Activated T-cell treated with anti-CD3 and anti-CD28 coated beads for 24 hours (primary cell): ENCODE measurements around the gene FNIP2.
"Not testable (repeated sequence)": the region's sequence is repeated elsewhere in the genome, so short reads cannot be mapped to it uniquely, and the experiment has no call there.

Experiments
- DNase-seq: peaks from one replicate; pipeline ENCODE4 v3.0.0-alpha.2; 2020; ENCODE audit warnings: low read depth

Gene FNIP2

GRCh38 chr4:158870626-158871334 lies 102.0 kb downstream of the FNIP2 start:
- DNase-seq, result no peak

GRCh38 chr4:158871335-158871724 lies 102.5 kb downstream of the FNIP2 start:
- DNase-seq, result no peak

DNA sequence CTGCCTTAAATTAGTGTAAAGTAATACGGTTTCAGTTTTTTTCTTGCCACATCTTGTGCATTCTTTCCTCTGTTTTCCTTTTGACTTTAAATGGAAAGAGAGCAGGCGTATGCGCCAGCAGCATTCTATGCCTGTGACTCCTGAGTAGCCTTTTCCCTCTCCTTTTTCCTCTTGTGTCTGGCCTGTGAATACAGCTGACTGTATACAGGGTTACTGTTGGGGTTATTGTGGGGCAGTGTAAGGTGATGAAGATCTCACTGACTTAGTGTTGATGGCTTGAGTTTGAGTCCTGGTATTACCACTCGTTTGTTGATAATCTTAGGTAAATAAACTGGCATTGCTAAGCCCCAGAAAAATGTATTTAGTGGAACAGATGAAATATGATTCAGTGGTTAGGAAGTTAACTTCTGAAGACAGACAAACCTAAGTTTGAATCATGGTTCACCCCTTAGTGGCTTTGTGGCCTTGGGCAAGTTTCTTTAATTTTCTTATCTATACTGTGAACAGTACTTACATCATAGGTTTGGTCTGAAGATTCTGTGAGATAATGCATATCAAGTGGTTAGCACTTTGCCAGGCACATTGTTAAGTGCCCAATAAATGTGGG lies 105.1 kb downstream of the FNIP2 start:
- DNase-seq, result no peak

DNA sequence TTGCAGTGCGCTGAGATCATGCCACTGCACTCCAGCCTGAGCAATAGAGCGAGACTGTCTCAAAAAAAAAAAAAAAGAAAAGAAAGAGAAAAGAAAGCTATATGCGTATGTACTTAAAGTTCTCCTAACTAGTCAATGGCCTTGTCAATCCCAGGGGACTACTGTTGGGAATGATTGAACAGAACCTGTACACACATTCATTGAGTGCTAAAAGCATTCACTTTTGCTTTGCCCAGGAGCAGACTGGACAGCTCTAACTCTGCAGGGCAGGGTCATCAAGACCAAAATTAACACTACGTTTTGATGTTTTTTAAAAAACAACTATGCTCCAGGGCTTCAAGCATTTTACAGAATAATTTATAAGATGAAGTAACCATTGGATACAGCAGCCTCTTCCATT lies 106.2 kb downstream of the FNIP2 start:
- no peak for DNase-seq

DNA sequence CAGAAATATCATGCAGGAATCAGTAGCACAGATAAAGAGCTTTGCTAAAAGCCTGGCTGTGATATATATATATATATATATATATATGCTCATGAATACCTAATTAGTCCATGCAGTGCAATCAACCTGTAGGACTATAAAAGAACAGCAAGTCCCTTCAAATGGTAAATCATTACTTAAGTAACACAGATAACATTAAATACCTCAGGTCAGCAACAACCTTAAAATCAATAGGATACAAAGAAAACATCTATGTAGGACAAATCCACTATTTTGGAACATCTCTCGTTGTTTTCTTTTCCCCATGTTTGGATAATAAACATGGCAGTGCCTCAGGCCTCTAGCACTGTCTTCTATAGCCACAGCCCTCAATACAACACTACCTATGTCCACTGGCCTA lies 106.6 kb downstream of the FNIP2 start:
- no peak for DNase-seq

GRCh38 chr4:158877069-158877468 lies 108.2 kb downstream of the FNIP2 start:
- no peak for DNase-seq

GRCh38 chr4:158882142-158882541 lies 113.3 kb downstream of the FNIP2 start:
- DNase-seq, result not testable (repeated sequence)

DNA sequence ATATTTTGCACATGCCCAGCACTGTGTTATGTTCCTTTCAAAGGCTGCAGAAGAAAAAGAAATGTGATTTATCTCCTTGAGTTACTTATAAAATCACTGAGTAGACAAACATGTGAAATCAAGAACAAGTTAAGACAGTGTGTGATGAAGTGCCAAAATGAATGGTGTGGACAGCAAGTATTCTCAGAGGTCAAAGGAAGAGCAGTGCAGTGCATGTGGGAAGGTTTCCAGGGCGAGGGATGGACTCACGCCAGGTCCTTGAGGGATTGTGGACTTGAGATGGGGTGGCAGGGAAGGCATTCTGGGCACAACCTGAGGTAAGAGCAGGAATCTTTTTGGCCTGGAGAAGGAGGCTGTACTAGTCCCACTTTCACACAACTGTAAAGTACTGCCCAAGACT lies 115.5 kb downstream of the FNIP2 start:
- DNase-seq, result no peak

- no peak for DNase-seq
Measured at GRCh38 chr4:158885564-158885963, 116.7 kb downstream of the FNIP2 start.

DNA sequence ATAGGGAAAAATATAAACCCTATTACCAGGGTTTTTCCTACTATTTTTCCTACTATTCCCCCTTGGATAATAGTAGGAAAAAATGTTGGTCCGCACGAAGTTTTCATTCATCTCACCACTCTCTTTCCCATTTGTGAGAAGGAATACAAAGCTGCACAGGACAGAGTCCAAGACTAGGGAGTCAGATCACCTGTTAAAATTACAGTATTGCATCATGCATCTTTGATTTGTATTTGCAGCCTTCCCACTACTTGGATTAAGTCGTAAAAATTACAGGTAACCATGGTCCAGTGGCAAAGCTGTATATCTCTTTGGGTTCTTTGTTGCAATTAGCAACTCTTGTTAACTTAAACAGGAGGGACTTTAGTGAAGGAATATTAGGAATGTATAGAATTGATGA lies 121.5 kb downstream of the FNIP2 start:
- DNase-seq, result no peak

GRCh38 chr4:158891256-158891655 lies 122.4 kb downstream of the FNIP2 start:
- no peak for DNase-seq

GRCh38 chr4:158894826-158895225 lies 126.0 kb downstream of the FNIP2 start:
- no peak for DNase-seq

- no peak for DNase-seq
Measured at GRCh38 chr4:158895797-158896576, 127.2 kb downstream of the FNIP2 start.

GRCh38 chr4:158896577-158897238 lies 127.9 kb downstream of the FNIP2 start:
- not testable (repeated sequence) for DNase-seq

GRCh38 chr4:158900408-158900807 lies 131.6 kb downstream of the FNIP2 start:
- not testable (repeated sequence) for DNase-seq

DNA sequence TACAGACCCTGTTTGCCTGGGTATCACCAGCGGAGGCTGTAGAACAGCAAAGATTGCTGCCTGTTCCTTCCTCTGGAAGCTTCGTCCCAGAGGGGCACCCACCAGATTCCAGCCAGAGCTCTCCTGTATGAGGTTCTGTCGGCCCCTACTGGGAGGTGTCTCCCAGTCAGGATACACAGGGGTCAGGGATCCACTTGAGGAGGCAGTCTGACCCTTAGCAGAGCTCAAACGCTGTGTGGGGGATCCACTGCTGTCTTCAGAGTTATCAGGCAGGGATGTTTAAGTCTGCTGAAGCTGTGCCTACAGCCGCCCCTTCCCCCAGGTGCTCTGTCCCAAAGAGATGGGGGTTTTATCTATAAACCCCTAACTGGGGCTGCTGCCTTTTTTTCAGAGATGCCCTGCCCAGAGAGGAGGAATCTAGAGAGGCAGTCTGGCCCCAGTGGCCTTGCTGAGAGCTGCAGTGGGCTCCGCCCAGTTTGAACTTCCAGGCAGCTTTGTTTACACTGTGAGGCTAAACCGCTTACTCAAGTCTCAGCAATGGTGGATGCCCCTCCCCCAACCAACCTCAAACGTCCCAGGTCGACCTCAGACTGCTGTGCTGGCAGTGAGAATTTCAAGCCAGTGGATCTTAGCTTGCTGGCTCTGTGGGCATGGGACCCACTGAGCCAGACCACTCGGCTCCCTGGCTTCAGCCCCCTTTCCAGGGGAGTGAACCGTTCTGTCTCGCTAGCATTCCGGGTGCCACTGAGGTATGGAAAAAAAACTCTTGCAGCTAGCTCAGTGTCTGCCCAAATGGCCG lies 133.7 kb downstream of the FNIP2 start:
- DNase-seq, result not testable (repeated sequence)

GRCh38 chr4:158903079-158903456 lies 134.2 kb downstream of the FNIP2 start:
- DNase-seq, result no peak

GRCh38 chr4:158903472-158904043 lies 134.7 kb downstream of the FNIP2 start:
- DNase-seq, result no peak

DNA sequence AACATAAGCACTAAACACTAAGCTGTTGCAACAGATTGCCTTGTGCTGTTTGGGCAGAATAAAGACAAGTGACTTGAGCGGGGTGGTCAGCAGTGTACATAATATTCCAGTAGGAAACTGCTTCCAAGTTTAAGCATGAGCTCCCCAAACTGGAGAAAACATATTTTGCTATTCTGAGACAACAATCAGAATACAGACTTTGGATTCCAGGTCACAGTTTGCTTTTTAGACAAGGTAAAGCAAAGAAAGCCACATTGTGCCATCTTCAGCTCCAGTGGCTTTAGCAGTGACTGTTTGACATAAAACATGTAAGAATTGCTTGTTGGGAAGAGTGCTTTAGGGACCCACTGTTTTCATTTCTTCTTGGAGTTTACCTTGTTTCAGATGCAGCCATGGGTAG lies 136.0 kb downstream of the FNIP2 start:
- DNase-seq, result no peak

GRCh38 chr4:158906073-158906472 lies 137.2 kb downstream of the FNIP2 start:
- DNase-seq, result no peak

GRCh38 chr4:158912390-158912789 lies 143.6 kb downstream of the FNIP2 start:
- no peak for DNase-seq
